Loucy (cell line): ENCODE data around the gene REST.

Source experiments
- H2AFZ ChIP-seq: fragments of 200-600 bp; sonication (generic); 2 replicates; pipeline ENCODE4 v1.6.0; 2016; ENCODE audit warnings: antibody characterized with exemption, mild to moderate bottlenecking, low read length, moderate library complexity
- H3F3A ChIP-seq: fragments of 200-600 bp; 2 replicates; pipeline ENCODE4 v1.6.0; 2016; ENCODE audit warnings: antibody characterized with exemption, low read depth, mild to moderate bottlenecking
- H3K27me3 ChIP-seq: fragments of 200-600 bp; sonication (generic); 2 replicates; pipeline ENCODE4 v1.6.1; 2014; ENCODE audit warnings: low read length, mild to moderate bottlenecking; ENCODE audit not compliant: insufficient read depth, poor library complexity, severe bottlenecking
- H3K36me3 ChIP-seq: fragments of 200-600 bp; sonication (generic); 2 replicates; pipeline ENCODE4 v1.6.1; 2016; ENCODE audit warnings: low read length; ENCODE audit not compliant: insufficient read depth
- H3K4me1 ChIP-seq: fragments of 200-600 bp; sonication (generic); 2 replicates; pipeline ENCODE4 v1.5.1; 2014; ENCODE audit warnings: low read length, mild to moderate bottlenecking; ENCODE audit not compliant: insufficient read depth, poor library complexity, severe bottlenecking
- H3K4me2 ChIP-seq: fragments of 200-600 bp; sonication (generic); 2 replicates; pipeline ENCODE4 v1.6.0; 2014; ENCODE audit warnings: antibody characterized with exemption, low read length, low read depth, mild to moderate bottlenecking; ENCODE audit not compliant: poor library complexity, severe bottlenecking
- H3K4me3 ChIP-seq: fragments of 200-600 bp; sonication (generic); 2 replicates; pipeline ENCODE4 v1.5.1; 2014; ENCODE audit warnings: low read length, mild to moderate bottlenecking, mixed read lengths; ENCODE audit not compliant: poor library complexity, severe bottlenecking
- H3K79me2 ChIP-seq: fragments of 200-600 bp; sonication (generic); 2 replicates; pipeline ENCODE4 v1.6.1; 2014; ENCODE audit warnings: low read length; ENCODE audit not compliant: insufficient read depth
- H3K9ac ChIP-seq: fragments of 200-600 bp; sonication (generic); 2 replicates; pipeline ENCODE4 v1.6.0; 2014; ENCODE audit warnings: mild to moderate bottlenecking, low read depth, low read length, moderate library complexity; ENCODE audit not compliant: poor library complexity, severe bottlenecking
- H3K9me2 ChIP-seq: fragments of 200-600 bp; sonication (generic); replicated peaks from 2 replicates; pipeline ENCODE4 v1.6.1; 2016; ENCODE audit warnings: low read depth, low read length, mixed read lengths
- H3K9me3 ChIP-seq: fragments of 200-600 bp; sonication (generic); 2 replicates; pipeline ENCODE4 v1.6.1; 2014; ENCODE audit warnings: mild to moderate bottlenecking, antibody characterized with exemption, low read length, low read depth; ENCODE audit not compliant: insufficient read depth
- H4K20me1 ChIP-seq: fragments of 200-600 bp; sonication (generic); 2 replicates; pipeline ENCODE4 v1.6.0; 2014; ENCODE audit warnings: antibody characterized with exemption, low read length, mild to moderate bottlenecking; ENCODE audit not compliant: insufficient read depth, poor library complexity, severe bottlenecking
- CTCF ChIP-seq: fragments of 200-600 bp; sonication (generic); conservative IDR thresholded peaks from 2 replicates; pipeline ENCODE4 v1.5.1; 2014; ENCODE audit warnings: mild to moderate bottlenecking, antibody characterized with exemption, low read length
- EZH2phosphoT487 ChIP-seq: fragments of 200-600 bp; IDR thresholded peaks from 2 replicates; pipeline ENCODE4 v1.6.1; 2018; ENCODE audit warnings: antibody characterized with exemption, mild to moderate bottlenecking, moderate library complexity, borderline replicate concordance

REST gene

GRCh38 chr4:56986952-56987351 lies 79.3 kb downstream of the REST start:
- peaks cover 95% of the 10 kb centered on the region for H4K20me1 ChIP-seq
- no peak overlapping the region for H3K4me2 ChIP-seq
- no peaks in the 10 kb centered on the region for H3F3A ChIP-seq
- peaks cover 60% of the 10 kb centered on the region for H3K36me3 ChIP-seq
- no peaks in the 10 kb centered on the region for H3K9me3 ChIP-seq
- peaks cover 28% of the 10 kb centered on the region for H3K4me1 ChIP-seq
- TF ChIP-seq EZH2phosphoT487 (no peak), CTCF (no peak)
- peaks cover 96% of the 10 kb centered on the region for H3K79me2 ChIP-seq
- H3K9me2 ChIP-seq, result no peaks in the 10 kb centered on the region
- H3K9ac ChIP-seq, result no peak overlapping the region
- no peak overlapping the region for H3K4me3 ChIP-seq
- H3K27me3 ChIP-seq, result no peaks in the 10 kb centered on the region
- no peak overlapping the region for H2AFZ ChIP-seq

- no peak overlapping the region for H3K4me3 ChIP-seq
- no peak overlapping the region for H3K9ac ChIP-seq
- H3K4me1 ChIP-seq, result peaks cover 3% of the 10 kb centered on the region
- H3K36me3 ChIP-seq, result peaks cover 89% of the 10 kb centered on the region
- peaks cover 67% of the 10 kb centered on the region for H4K20me1 ChIP-seq
- H3K27me3 ChIP-seq, result no peaks in the 10 kb centered on the region
- TF ChIP-seq EZH2phosphoT487 (no peak), CTCF (no peak)
- no peaks in the 10 kb centered on the region for H3K9me3 ChIP-seq
- no peaks in the 10 kb centered on the region for H3F3A ChIP-seq
- peaks cover 72% of the 10 kb centered on the region for H3K79me2 ChIP-seq
- H2AFZ ChIP-seq, result no peak overlapping the region
- H3K9me2 ChIP-seq, result no peaks in the 10 kb centered on the region
- no peak overlapping the region for H3K4me2 ChIP-seq
These were observed 82.6 kb downstream of the REST start for GRCh38 chr4:56990109-56990905.

GRCh38 chr4:56995525-56995924 lies 87.8 kb downstream of the REST start:
- H3K9me3 ChIP-seq, result no peaks in the 10 kb centered on the region
- H3K4me2 ChIP-seq, result no peak overlapping the region
- H3K36me3 ChIP-seq, result peaks cover 89% of the 10 kb centered on the region
- H3K9me2 ChIP-seq, result no peaks in the 10 kb centered on the region
- TF ChIP-seq CTCF, result no peak
- TF ChIP-seq EZH2phosphoT487, result no peak
- H3K4me3 ChIP-seq, result no peak overlapping the region
- no peak overlapping the region for H2AFZ ChIP-seq
- H3K27me3 ChIP-seq, result no peaks in the 10 kb centered on the region
- no peak overlapping the region for H3K9ac ChIP-seq
- H3K79me2 ChIP-seq, result peaks cover 33% of the 10 kb centered on the region; the same call in 1 of the 2 replicates
- H3F3A ChIP-seq, result no peaks in the 10 kb centered on the region
- peaks cover 29% of the 10 kb centered on the region for H4K20me1 ChIP-seq
- H3K4me1 ChIP-seq, result no peaks in the 10 kb centered on the region
